ENCODE results near the gene KCNJ15.

KCNJ15 gene

DNA sequence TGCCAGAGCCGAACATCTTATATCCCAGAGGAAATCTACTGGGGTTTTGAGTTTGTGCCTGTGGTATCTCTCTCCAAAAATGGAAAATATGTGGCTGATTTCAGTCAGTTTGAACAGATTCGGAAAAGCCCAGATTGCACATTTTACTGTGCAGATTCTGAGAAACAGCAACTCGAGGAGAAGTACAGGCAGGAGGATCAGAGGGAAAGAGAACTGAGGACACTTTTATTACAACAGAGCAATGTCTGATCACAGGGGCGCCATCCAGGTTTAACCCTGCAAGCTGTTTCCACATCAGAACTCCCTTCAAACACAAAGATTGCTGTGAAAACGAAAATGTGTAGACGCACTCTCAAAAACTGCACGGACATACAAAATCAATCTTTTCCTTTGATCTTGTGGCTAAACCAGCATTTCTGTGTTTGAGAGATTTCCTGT is 43.4 kb downstream of the KCNJ15 start:
- no peak for DNase-seq

DNA sequence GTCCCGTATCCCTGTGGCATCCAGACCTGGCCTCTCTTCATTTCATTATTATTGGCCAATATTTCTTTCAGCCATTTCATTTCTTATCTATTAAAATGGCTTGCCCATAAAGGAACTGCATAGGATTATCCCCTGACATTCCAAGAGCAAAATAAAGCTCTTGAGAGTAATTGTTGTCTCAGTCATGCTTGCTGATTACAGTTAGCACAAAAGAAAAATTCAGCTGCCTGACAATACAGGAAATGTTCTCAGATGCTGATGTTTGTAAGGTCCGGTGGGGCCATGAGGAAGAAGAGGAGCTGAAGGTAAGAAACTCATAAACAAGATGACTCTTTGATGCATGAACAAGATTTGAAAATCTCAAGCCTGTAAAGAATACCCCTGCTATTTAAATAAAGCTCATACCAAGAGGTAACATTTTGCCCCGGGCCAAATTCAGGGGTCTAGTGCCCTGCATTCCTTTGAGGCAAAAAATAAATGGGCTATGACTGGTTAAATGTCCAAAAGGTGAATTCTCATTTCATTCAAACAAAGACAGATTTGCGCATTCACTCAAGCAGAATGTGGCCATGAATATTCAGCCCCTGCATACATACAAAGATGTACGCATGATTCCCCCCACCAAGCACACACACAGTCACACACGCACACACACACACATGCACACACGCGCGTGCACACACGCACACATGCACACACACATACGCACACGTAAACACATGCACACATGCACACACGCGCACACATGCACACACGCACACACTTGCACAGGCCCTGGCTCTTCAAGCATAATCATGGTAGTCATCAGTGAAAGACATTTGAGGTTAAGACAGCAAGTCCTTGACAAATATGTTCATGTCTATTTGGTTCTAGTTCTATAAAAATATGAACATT is 44.8 kb downstream of the KCNJ15 start:
- no peak for DNase-seq

- DNase-seq: no peak
These were observed 46.5 kb downstream of the KCNJ15 start for GRCh38 chr21:38303300-38303699.

GRCh38 chr21:38306433-38307141 is 49.8 kb downstream of the KCNJ15 start:
- DNase-seq: no peak

DNA sequence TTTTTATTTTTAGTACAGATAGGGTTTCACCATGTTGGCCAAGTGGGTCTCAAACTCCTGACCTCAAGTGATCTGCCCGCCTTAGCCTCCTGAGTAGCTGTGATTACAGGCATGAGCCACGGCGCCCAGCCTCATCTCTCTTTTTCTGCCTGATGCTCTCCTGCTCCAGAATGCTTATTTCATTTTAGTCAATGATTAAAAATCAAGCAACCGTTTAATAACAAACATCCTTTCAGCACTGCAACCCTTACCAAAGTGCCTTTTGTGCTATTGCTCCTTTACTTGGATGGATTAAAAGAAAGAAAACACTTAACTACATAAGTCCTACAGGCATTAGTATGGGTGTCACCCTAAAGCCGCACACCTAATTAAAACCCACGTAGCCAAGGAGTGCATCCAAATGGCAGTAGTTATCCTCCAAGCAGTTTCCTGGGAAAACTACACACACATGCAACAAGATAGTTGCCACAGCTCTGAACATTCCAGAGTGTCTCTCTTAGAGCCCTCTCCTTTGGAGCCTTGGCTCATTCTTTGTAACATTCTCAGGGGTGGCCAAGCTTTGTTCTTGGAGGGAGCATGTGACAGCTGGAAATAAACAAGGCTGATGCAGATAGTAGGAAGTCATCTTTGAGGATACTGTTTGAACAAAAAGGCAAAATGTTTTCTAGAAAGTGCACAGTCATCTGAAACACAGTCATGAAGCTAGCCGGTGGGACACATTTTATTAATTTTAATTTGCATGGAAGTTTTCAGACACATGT is 51.2 kb downstream of the KCNJ15 start:
- no peak for DNase-seq

GRCh38 chr21:38308532-38309119 is 51.8 kb downstream of the KCNJ15 start:
- no peak for DNase-seq

- peak; percentile 13 for DNase-seq
These were observed 54.1 kb downstream of the KCNJ15 start for GRCh38 chr21:38310646-38311485.

DNA sequence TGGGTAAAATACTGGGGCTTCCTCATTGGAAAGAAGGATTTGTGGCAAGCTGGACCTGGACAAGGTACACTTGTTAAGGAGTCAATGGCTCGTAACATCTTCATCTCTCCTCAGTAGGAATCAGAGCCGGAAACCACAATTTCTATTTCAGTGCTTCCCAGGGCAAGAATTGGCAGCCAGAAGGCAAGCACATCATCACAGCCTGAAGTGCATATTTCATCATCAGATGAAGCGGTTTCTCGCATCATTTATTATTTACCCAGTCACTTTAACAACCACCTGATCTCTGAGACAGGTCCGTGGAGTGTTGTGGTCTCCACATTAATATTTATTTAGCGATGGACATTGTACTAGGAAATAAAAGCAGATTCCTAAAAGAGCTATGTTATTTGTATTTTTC is 55.0 kb downstream of the KCNJ15 start:
- no peak for DNase-seq

- peak; percentile 47 for DNase-seq
These were observed 56.0 kb downstream of the KCNJ15 start for GRCh38 chr21:38312822-38313221.

DNA sequence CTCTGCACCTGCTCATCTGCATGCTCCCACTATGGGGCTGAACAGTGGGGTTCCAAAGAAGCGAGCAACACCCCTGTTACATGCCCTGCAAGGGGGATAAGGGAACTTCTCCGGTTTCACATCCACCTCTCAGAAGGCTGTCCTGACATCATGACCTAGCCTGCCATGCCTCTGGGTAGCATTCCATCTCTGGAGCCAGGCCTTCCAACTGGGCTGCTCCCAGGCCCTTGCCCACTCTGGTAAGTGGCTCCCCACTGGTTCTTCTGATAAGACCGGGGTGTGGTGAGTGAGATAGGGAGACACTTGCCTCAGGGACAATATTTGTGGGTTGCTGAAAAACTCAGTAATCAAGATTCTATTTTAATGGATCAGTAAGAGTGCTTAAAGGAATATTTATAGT is 57.8 kb downstream of the KCNJ15 start:
- no peak for DNase-seq

DNA sequence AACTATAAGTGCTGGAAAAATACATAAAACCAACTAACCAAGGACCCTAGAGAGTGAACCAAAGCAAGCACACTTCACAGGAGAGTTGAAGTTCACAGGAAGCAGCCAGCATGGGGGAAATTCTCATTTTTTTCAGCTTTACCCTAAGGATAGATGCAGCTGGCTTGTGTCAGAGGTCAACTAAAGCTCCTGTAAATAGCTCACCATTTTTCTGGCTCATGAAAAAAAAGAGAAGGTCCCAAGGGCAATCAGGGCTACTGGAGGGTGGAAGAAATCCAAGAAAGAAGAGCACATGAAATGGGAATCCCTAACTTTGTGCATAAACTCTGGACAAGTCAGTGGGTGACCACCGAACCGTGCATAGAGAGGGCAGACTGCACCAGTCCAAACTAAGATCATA is 58.3 kb downstream of the KCNJ15 start:
- DNase-seq: no peak

DNA sequence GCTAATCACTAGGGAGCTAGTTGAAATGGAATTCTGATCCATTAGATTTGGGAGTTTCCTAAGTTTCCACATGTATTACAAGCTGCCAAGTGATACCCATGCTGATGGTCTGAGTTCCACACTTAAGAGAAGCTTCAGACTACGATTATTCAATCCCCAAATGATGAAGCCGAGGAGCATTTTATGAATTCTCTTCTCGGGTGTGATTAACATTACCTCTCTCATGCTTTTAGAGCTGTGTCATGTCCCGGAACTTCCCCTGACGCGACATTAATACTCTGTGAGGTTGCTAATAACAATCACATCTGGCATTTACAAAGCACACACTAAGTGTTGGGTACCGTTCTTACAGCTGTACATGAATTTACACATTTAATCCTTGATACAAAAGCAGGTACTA is 63.0 kb downstream of the KCNJ15 start:
- no peak for DNase-seq

GRCh38 chr21:38321568-38321967 is 64.8 kb downstream of the KCNJ15 start:
- DNase-seq: no peak

- no peak for DNase-seq
These were observed 65.6 kb downstream of the KCNJ15 start for GRCh38 chr21:38322311-38322950.

GRCh38 chr21:38323721-38324531 is 67.1 kb downstream of the KCNJ15 start:
- no peak for DNase-seq

GRCh38 chr21:38325216-38325615 is 68.4 kb downstream of the KCNJ15 start:
- DNase-seq: no peak

GRCh38 chr21:38325731-38326420 is 69.1 kb downstream of the KCNJ15 start:
- DNase-seq: no peak

DNA sequence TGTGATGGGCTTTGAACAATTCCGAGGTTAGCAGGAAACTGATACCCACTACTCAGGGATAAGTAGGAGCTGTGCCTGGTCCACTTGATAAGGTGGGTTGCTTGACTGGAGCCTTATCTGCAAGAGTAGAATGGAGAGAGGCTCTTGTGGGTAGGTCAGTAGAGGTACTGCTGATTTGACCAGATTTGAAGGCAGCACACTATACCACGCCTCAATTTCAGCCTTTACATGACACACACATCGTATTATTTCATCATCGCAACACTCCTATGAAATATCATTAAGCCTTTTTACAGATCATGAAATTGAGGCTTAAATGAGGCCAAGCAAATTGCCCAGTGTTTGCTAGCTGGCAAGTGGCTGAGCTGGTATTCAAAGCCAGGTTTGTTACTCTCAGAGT is 69.6 kb downstream of the KCNJ15 start:
- no peak for DNase-seq

DNA sequence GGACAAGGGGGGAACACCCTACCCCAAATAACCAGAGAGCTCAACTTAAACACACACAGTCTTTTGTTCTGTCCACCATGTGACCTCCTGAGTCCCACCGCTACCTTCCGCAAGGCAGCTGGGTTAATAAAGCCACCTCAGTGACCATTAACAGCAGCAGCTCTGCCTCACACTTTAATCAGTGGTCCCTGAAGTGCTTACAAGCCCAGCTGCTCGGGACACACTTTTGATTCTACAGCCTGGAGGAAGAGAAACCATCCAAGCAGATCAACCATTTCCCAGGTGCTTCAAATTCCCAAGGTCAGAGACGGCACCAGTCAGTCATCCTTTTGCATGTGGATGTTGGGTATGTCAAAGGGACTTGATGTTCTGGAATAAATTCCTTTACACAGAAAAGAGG is 70.1 kb downstream of the KCNJ15 start:
- DNase-seq: no peak

- DNase-seq: no peak
These were observed 71.2 kb downstream of the KCNJ15 start for GRCh38 chr21:38327984-38328383.

Measured in NCI-H1436 (cell line).